Lower lobe of right lung (tissue), 2 donors: ENCODE data around the gene BCDIN3D. TPM values are rescaled to one million over a fixed set of nuclear protein-coding genes. Genes with fewer than 3 reads are reported as not detected.

ENCODE experiments used
- ATAC-seq, 2 donors: fragments of 200-7000 bp; cut with Tn5 transposase; one replicate each; pipeline ENCODE4 v1.9.1; 2020 to 2022; ENCODE audit warnings: mild to moderate bottlenecking in 2 of 2, moderate library complexity in 2 of 2
- DNase-seq: peaks from one replicate; pipeline ENCODE4 v3.0.0-alpha.2; 2020
- H3K27ac ChIP-seq: fragments of 200-600 bp; one replicate; pipeline ENCODE4 v1.8.0; 2022
- H3K27me3 ChIP-seq: fragments of 200-600 bp; one replicate; pipeline ENCODE4 v1.8.0; 2022; ENCODE audit warnings: low read depth
- H3K36me3 ChIP-seq: fragments of 200-600 bp; one replicate; pipeline ENCODE4 v1.8.0; 2022; ENCODE audit warnings: mild to moderate bottlenecking
- H3K4me1 ChIP-seq: fragments of 200-600 bp; one replicate; pipeline ENCODE4 v1.8.0; 2022
- H3K4me3 ChIP-seq: fragments of 200-600 bp; one replicate; pipeline ENCODE4 v1.8.0; 2022; ENCODE audit warnings: mild to moderate bottlenecking
- H3K9me3 ChIP-seq: fragments of 200-600 bp; one replicate; pipeline ENCODE4 v1.8.0; 2022
- intact Hi-C: fragments of 100-400 bp; cut with DNase I; formaldehyde crosslinking; loops from one replicate; pipeline ENCODE4 v1.11.0; 2022
- total RNA-seq: library from RNA; stranded (reverse); fragmentation: NEBNext Ultra II Directional; extraction: Animal tissue kit (Norgen Biotek cat#: 25700); gene quantifications from one replicate; pipeline ENCODE4 v1.2.1, GENCODE V29; 2021
- TF ChIP-seq, protein P1 (sequence below): fragments of 200-600 bp; IDR thresholded peaks from one replicate; pipeline ENCODE4 v1.8.0; 2022; ENCODE audit warnings: antibody characterized with exemption, mild to moderate bottlenecking
- donor health status: DM: no; HTN: yes; CAD: no; lungs with severe emphysema.

The BCDIN3D gene
- total RNA-seq, 1 donor from 2014 or later = 5.1 TPM

DNA sequence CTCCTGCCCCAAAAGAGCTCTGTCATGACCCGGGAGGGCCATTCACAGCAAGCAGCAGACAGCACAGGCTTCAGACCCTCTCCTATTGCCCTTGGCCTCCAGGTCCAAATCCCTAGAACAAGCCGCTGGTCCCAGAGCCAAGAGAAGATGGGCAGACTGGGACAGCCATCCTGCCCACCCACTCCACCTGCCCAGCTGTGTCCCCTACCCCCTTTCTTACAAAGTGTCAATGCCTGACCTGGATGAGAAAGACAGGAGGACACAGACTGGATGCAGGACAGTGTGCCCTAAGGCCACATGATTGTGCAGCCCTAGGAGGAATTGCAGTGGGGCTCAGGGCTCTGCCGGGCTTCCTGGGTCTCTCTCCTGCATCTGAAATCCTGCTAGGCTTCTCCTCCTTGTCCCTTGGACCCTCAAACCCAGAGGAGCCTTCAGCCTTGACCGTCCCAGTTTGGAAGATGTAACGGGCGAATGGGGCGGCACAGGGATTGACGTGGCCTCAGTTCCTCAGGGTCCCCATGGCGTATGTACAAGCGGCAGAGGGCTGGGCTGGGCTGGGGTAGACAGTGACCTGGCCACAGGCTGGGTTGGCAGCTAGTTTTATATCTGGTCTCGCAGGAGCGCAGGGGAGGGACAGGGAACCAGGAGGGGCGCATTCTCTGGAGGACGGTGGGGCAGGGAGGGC is 27.1 kb upstream of the BCDIN3D start:
- TF ChIP-seq, protein P1, sequence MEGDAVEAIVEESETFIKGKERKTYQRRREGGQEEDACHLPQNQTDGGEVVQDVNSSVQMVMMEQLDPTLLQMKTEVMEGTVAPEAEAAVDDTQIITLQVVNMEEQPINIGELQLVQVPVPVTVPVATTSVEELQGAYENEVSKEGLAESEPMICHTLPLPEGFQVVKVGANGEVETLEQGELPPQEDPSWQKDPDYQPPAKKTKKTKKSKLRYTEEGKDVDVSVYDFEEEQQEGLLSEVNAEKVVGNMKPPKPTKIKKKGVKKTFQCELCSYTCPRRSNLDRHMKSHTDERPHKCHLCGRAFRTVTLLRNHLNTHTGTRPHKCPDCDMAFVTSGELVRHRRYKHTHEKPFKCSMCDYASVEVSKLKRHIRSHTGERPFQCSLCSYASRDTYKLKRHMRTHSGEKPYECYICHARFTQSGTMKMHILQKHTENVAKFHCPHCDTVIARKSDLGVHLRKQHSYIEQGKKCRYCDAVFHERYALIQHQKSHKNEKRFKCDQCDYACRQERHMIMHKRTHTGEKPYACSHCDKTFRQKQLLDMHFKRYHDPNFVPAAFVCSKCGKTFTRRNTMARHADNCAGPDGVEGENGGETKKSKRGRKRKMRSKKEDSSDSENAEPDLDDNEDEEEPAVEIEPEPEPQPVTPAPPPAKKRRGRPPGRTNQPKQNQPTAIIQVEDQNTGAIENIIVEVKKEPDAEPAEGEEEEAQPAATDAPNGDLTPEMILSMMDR = no peak
- peaks cover 9% of the 10 kb centered on the region for H3K27me3 ChIP-seq
- H3K9me3 ChIP-seq = no peaks in the 10 kb centered on the region
- intact Hi-C loops = no loop called here
- peaks cover 38% of the 10 kb centered on the region for H3K4me1 ChIP-seq
- H3K27ac ChIP-seq = no peak overlapping the region
- H3K36me3 ChIP-seq = no peaks in the 10 kb centered on the region
- DNase-seq = no peak
- H3K4me3 ChIP-seq = no peak overlapping the region
- ATAC-seq = no peak

DNA sequence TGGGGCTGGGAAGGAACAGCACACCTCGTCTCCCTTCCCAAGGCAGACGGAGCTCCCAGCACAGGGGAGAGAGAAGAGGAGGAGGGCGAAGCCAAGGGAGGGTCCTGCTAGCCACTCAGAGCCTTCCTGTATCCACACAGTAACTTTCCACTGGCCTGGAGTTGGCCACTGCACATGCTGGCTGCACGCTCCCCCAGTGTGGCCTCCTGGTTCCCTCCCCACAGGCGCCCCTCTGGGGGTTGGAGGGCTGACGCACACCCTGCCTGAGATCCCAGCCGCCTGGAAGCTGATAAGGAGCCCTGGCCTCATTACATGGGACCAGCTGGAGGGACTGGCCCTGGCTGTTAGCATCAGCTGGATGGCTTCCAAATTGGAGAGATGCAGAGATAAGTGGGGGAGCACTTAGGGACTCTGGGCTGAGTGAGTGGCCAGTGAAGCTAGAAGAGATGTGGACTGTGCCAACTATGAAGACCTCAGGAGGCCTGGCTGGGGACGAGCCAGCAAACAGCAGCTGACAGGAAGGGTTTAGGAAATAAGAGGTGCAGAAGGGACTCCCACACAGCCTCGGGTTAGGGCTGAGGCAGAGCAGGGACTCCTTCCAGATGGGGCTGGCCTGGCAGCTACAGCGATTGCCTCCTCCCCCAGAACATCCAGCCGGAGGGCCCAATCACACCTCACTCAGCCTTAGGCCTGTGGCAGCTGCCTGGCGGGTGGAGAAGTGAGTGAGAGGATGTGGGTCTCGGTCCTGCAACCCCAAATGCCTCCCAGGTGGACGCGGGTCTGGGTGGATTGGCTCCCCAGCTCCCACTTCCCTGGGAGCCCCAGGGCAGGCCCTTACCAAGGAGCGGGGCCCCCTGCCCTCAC is 26.3 kb upstream of the BCDIN3D start:
- peak; percentile 74 to 80 for ATAC-seq
- DNase-seq = peak; percentile 73
- H3K4me3 ChIP-seq = no peak overlapping the region
- peaks cover 38% of the 10 kb centered on the region for H3K4me1 ChIP-seq
- intact Hi-C loops = no loop called here
- no peaks in the 10 kb centered on the region for H3K36me3 ChIP-seq
- H3K9me3 ChIP-seq = no peaks in the 10 kb centered on the region
- peaks cover 9% of the 10 kb centered on the region for H3K27me3 ChIP-seq
- TF ChIP-seq, protein P1 = no peak
- peak overlapping the region; percentile 25 for H3K27ac ChIP-seq

DNA sequence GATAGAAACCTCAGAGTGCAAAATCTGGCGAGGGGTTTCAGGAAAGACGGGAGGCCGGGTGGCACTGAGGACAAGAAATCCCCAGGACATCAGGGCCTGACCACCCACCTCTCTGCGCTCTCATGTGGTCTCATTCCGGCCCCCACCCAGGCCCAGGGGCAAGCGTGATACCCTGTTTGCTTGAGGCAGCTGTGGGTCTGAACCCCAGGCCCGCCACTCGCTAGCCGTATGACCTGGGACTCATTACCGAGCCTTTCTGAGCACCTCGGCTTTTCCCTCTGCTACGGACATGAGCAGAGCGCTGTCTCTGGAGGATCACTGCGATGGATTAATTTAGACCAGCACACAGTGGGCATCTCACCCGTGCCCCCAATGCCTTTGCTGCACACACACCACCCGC is 25.5 kb upstream of the BCDIN3D start:
- intact Hi-C loops = no loop called here
- Histone ChIP-seq H3K27me3 (peaks cover 9% of the 10 kb centered on the region), H3K36me3 (no peaks in the 10 kb centered on the region), H3K4me3 (no peak overlapping the region), H3K9me3 (no peaks in the 10 kb centered on the region), H3K4me1 (peaks cover 38% of the 10 kb centered on the region), H3K27ac (peak overlapping the region; percentile 25)
- DNase-seq (no peak), ATAC-seq (no peak)
- TF ChIP-seq, protein P1 = no peak

DNA sequence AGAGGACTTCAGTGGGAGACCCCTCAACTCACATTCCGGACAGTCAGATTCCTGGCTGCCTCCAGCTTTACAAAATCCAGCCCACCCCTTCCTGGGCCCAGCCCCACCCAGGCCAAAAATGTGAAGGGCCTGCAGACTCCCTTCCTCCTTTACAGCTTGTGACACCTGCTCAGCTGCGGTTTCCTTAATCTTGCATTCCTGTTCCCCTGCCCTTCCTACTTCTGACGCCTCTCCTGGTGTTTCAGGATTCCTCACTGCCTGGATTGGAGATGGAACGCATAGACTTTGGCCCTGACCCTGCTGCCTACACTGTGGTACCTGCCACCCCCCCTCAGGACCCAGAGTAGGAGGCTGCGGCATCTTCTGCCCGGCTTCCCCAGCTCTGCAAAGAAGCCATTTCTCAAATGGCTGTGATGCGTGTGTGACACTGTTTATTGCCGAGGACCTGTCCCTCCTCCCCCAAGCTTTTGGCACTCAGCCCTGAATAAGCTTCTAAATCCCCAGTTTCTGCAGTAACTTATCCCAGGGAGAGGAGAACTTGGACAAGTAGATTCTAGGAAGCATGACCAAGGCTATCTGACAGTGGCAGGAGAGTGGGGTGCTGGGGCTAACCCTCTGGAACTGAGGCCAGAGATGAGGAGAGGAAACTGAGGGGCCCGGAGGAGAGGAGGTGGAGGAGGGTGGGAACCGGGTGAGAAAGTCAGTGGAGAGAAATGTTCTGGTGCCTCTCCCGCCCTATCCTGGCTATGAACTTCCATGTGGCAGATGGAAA is 24.9 kb upstream of the BCDIN3D start:
- H3K27me3 ChIP-seq = peaks cover 9% of the 10 kb centered on the region
- TF ChIP-seq, protein P1 = no peak
- no peaks in the 10 kb centered on the region for H3K9me3 ChIP-seq
- H3K4me1 ChIP-seq = peaks cover 35% of the 10 kb centered on the region
- ATAC-seq = peak; percentile 73 to 77
- no peaks in the 10 kb centered on the region for H3K36me3 ChIP-seq
- no peak for DNase-seq
- peak overlapping the region; percentile 44 for H3K27ac ChIP-seq
- no peak overlapping the region for H3K4me3 ChIP-seq
- intact Hi-C loops = no loop called here

DNA sequence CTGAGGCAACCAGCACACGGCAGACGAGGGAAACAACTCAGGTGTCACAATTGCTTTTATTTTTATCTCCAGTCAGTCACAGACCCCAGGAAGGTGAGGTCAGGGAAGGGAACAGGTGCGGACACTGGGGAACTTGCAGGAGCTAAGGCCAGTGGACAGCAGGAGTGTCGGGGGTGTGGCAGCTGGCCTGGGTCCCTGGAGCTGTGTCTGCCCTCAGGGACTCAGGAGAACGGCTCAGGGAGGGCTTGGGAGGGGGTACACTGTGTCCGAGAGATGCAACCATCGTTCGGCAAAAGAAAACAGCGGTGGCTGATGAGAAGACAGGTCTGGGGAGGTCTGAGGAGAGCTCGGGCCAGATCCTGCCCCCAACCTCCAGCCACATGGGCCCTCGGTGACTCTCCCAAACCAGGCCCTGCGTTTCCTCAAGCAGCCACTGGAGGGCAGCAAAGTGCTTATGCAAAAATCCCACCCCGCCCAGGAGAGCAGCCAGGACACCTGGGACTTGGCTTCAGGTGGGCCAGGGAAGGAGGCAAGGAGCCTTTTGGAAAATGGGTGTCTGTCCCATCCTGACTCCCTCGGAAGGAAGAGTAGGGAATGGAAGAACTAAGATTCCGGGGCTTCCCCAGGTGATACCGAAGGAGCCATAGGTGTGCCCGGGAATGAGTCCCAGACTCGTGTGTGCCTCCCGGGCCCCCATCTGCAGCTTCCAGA is 24.1 kb upstream of the BCDIN3D start:
- Histone ChIP-seq H3K27me3 (peaks cover 9% of the 10 kb centered on the region), H3K4me1 (peaks cover 29% of the 10 kb centered on the region), H3K9me3 (no peaks in the 10 kb centered on the region), H3K27ac (peak overlapping the region; percentile 44), H3K36me3 (no peaks in the 10 kb centered on the region), H3K4me3 (no peak overlapping the region)
- ATAC-seq = peak; percentile 81 to 84
- intact Hi-C loops = no loop called here
- DNase-seq = peak; percentile 85
- TF ChIP-seq, protein P1 = peak; percentile 98
